ENCODE measurements around the gene NCOA6. TPM values are rescaled to one million over a fixed set of nuclear protein-coding genes. Genes with fewer than 3 reads are reported as not detected.

The NCOA6 gene
- polyA plus RNA-seq, 1 donor from 2014 or later = 13.0 TPM

DNA sequence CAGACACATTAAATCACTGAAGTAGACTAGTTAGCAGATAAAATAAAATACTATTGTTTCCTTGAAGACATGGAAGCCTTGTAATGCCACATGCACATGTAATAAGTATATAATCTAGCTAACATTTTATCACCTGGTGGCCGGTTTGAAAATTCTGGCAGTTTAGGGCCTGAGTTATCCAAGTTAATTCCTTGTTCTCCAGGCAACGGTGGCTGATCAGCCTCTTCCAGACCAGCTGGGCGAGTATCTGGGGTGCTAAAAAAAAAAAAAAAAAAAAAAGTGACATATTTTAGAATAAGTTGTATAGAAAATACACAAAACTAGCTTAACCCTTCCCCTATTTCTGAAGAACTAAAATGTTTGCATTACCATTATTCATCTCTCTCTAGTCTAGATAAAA lies 78.8 kb downstream of the NCOA6 start:
- Histone ChIP-seq H3K79me2 (replicated peaks; ENCODE audit: insufficient read depth, low read length) (no peaks in the 10 kb centered on the region), H3K27ac (ENCODE audit: low read length) (no peak overlapping the region), H3K9me2 (ENCODE audit: insufficient read depth, low read length) (no peaks in the 10 kb centered on the region), H2AFZ (ENCODE audit: low read depth, low read length) (no peak overlapping the region), H3F3A (ENCODE audit: insufficient read depth, low read length, poor library complexity, severe bottlenecking) (no peaks in the 10 kb centered on the region), H3K27me3 (ENCODE audit: insufficient read depth, low read depth, low read length) (no peaks in the 10 kb centered on the region), H3K9me3 (ENCODE audit: low read length) (no peaks in the 10 kb centered on the region), H3K4me3 (ENCODE audit: low read length) (no peak overlapping the region), H4K20me1 (ENCODE audit: insufficient read depth) (no peaks in the 10 kb centered on the region), H3K36me3 (ENCODE audit: insufficient read depth, low read length) (peaks cover 11% of the 10 kb centered on the region), H3K4me2 (ENCODE audit: low read length) (no peak overlapping the region), H3K9ac (ENCODE audit: low read length) (no peak overlapping the region)
- no peak for TF ChIP-seq EP300 (conservative IDR thresholded peaks at IDR 0.05; ENCODE audit: poor library complexity, severe bottlenecking)
- no peak for TF ChIP-seq RAD21 (conservative IDR thresholded peaks at IDR 0.05)
- TF ChIP-seq MXI1 (conservative IDR thresholded peaks at IDR 0.05; ENCODE audit: poor library complexity, severe bottlenecking) = no peak
- TF ChIP-seq, protein P1, sequence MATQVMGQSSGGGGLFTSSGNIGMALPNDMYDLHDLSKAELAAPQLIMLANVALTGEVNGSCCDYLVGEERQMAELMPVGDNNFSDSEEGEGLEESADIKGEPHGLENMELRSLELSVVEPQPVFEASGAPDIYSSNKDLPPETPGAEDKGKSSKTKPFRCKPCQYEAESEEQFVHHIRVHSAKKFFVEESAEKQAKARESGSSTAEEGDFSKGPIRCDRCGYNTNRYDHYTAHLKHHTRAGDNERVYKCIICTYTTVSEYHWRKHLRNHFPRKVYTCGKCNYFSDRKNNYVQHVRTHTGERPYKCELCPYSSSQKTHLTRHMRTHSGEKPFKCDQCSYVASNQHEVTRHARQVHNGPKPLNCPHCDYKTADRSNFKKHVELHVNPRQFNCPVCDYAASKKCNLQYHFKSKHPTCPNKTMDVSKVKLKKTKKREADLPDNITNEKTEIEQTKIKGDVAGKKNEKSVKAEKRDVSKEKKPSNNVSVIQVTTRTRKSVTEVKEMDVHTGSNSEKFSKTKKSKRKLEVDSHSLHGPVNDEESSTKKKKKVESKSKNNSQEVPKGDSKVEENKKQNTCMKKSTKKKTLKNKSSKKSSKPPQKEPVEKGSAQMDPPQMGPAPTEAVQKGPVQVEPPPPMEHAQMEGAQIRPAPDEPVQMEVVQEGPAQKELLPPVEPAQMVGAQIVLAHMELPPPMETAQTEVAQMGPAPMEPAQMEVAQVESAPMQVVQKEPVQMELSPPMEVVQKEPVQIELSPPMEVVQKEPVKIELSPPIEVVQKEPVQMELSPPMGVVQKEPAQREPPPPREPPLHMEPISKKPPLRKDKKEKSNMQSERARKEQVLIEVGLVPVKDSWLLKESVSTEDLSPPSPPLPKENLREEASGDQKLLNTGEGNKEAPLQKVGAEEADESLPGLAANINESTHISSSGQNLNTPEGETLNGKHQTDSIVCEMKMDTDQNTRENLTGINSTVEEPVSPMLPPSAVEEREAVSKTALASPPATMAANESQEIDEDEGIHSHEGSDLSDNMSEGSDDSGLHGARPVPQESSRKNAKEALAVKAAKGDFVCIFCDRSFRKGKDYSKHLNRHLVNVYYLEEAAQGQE (IDR thresholded peaks at IDR 0.05; ENCODE audit: borderline replicate concordance) = no peak
- no peak for TF ChIP-seq POLR2AphosphoS5 (IDR thresholded peaks at IDR 0.05)
- no peak for TF ChIP-seq TAF1 (IDR thresholded peaks at IDR 0.05; ENCODE audit: low read depth)
- no peak for TF ChIP-seq SMC3 (conservative IDR thresholded peaks at IDR 0.05; ENCODE audit: poor library complexity)
- TF ChIP-seq, protein P2, sequence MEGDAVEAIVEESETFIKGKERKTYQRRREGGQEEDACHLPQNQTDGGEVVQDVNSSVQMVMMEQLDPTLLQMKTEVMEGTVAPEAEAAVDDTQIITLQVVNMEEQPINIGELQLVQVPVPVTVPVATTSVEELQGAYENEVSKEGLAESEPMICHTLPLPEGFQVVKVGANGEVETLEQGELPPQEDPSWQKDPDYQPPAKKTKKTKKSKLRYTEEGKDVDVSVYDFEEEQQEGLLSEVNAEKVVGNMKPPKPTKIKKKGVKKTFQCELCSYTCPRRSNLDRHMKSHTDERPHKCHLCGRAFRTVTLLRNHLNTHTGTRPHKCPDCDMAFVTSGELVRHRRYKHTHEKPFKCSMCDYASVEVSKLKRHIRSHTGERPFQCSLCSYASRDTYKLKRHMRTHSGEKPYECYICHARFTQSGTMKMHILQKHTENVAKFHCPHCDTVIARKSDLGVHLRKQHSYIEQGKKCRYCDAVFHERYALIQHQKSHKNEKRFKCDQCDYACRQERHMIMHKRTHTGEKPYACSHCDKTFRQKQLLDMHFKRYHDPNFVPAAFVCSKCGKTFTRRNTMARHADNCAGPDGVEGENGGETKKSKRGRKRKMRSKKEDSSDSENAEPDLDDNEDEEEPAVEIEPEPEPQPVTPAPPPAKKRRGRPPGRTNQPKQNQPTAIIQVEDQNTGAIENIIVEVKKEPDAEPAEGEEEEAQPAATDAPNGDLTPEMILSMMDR (IDR thresholded peaks at IDR 0.05; ENCODE audit: poor library complexity, severe bottlenecking) = no peak
- no peak for TF ChIP-seq EZH2 (IDR thresholded peaks at IDR 0.05; ENCODE audit: borderline replicate concordance, insufficient read depth, low read length, poor library complexity, severe bottlenecking)

DNA sequence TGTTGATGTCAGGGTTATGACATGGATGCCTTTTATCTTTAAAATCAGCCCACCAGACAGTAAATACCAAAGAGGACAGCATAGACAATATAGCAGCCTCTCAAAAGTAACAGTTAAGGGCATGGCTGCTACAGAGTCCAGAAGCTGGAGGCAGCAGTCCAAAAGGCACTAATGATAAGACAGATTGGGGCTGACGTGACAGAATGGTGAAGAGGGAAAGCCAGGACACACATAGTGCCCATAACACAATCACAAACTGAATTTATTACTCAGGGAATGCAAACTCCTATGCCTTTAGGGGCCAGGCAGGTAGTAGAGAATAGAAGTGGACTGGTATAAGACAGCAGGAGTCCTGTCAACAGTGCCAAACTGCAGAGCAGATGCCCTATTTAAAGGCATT lies 80.6 kb downstream of the NCOA6 start:
- Histone ChIP-seq H3K4me3 (ENCODE audit: low read length) (no peak overlapping the region), H3K36me3 (ENCODE audit: insufficient read depth, low read length) (peaks cover 18% of the 10 kb centered on the region), H3K27ac (ENCODE audit: low read length) (no peak overlapping the region), H2AFZ (ENCODE audit: low read depth, low read length) (no peak overlapping the region), H3K9me2 (ENCODE audit: insufficient read depth, low read length) (no peaks in the 10 kb centered on the region), H4K20me1 (ENCODE audit: insufficient read depth) (no peaks in the 10 kb centered on the region), H3K79me2 (replicated peaks; ENCODE audit: insufficient read depth, low read length) (no peaks in the 10 kb centered on the region), H3F3A (ENCODE audit: insufficient read depth, low read length, poor library complexity, severe bottlenecking) (no peaks in the 10 kb centered on the region), H3K27me3 (ENCODE audit: insufficient read depth, low read depth, low read length) (no peaks in the 10 kb centered on the region), H3K9ac (ENCODE audit: low read length) (no peak overlapping the region), H3K9me3 (ENCODE audit: low read length) (no peaks in the 10 kb centered on the region), H3K4me2 (ENCODE audit: low read length) (no peak overlapping the region)
- TF ChIP-seq SMC3 (conservative IDR thresholded peaks at IDR 0.05; ENCODE audit: poor library complexity) (no peak), POLR2AphosphoS5 (IDR thresholded peaks at IDR 0.05) (no peak), EP300 (conservative IDR thresholded peaks at IDR 0.05; ENCODE audit: poor library complexity, severe bottlenecking) (no peak), EZH2 (IDR thresholded peaks at IDR 0.05; ENCODE audit: borderline replicate concordance, insufficient read depth, low read length, poor library complexity, severe bottlenecking) (no peak), TAF1 (IDR thresholded peaks at IDR 0.05; ENCODE audit: low read depth) (no peak), RAD21 (conservative IDR thresholded peaks at IDR 0.05) (no peak)
- TF ChIP-seq, protein P2 (IDR thresholded peaks at IDR 0.05; ENCODE audit: poor library complexity, severe bottlenecking) = no peak
